IMR-90 (cell line): ENCODE measurements around the gene MYH10. TPM values are rescaled to one million over a fixed set of nuclear protein-coding genes. Genes with fewer than 3 reads are reported as not detected.

ENCODE experiments used
- ATAC-seq: fragments of 200-7000 bp; cut with Tn5 transposase; 2 replicates; pipeline ENCODE4 v1.9.1; 2020; ENCODE audit warnings: low read depth, mild to moderate bottlenecking, moderate library complexity
- BruUV-seq: library from RNA; stranded (reverse); fragments of 400-500 nt; replicated peaks from 2 replicates; lab custom pipeline; 2021; lab: Mats Ljungman, UMichigan
- CTCF ChIA-PET: fragments of 300-600 bp; formaldehyde crosslinking; extraction: SDS; loops from one replicate; lab custom pipeline; 2021; ENCODE audit warnings: antibody characterized with exemption; lab: Yijun Ruan, JAX
- POLR2A ChIA-PET: fragments of 300-600 bp; sonication (Branson Sonifier 250); formaldehyde crosslinking; loops from one replicate; lab custom pipeline; 2022; ENCODE audit warnings: antibody characterized with exemption; ENCODE audit not compliant: unreplicated experiment; lab: Charles Lee
- DNase-seq: peaks from one replicate; pipeline ENCODE4 v3.0.0; 2013
- H2AFZ ChIP-seq: replicated peaks from 2 replicates; pipeline ENCODE3; 2013; ENCODE audit warnings: low read length, mild to moderate bottlenecking; ENCODE audit not compliant: poor library complexity
- H2AK5ac ChIP-seq: 2 replicates; pipeline ENCODE4 v1.6.1; 2013; ENCODE audit warnings: low read depth, low read length, inconsistent platforms
- H2AK9ac ChIP-seq: replicated peaks from 2 replicates; pipeline ENCODE3; 2013; ENCODE audit warnings: mild to moderate bottlenecking, low read depth, low read length, moderate library complexity; ENCODE audit not compliant: poor library complexity
- H2BK120ac ChIP-seq: 2 replicates; pipeline ENCODE4 v1.6.1; 2013; ENCODE audit warnings: low read depth, low read length, inconsistent platforms
- H2BK15ac ChIP-seq: 3 replicates; pipeline ENCODE4 v1.6.1; 2013; ENCODE audit warnings: low read depth, low read length, inconsistent platforms
- H2BK20ac ChIP-seq: 2 replicates; pipeline ENCODE4 v1.6.1; 2013; ENCODE audit warnings: low read depth, mild to moderate bottlenecking, inconsistent platforms, low read length, moderate library complexity
- H2BK5ac ChIP-seq: 2 replicates; pipeline ENCODE4 v1.6.1; 2013; ENCODE audit warnings: mild to moderate bottlenecking, low read depth, low read length, inconsistent platforms; ENCODE audit not compliant: poor library complexity, severe bottlenecking
- H3K14ac ChIP-seq: replicated peaks from 2 replicates; pipeline ENCODE4 v1.6.1; 2013; ENCODE audit warnings: low read depth, low read length, inconsistent platforms
- H3K18ac ChIP-seq: 2 replicates; pipeline ENCODE4 v1.6.1; 2013; ENCODE audit warnings: low read depth, low read length, control low read depth
- H3K23ac ChIP-seq: 2 replicates; pipeline ENCODE4 v1.6.1; 2013; ENCODE audit warnings: low read depth, low read length, inconsistent platforms
- H3K27ac ChIP-seq: 2 replicates; pipeline ENCODE4 v1.5.1; 2013; ENCODE audit warnings: mild to moderate bottlenecking, control low read depth, low read length; ENCODE audit not compliant: insufficient read depth
- H3K27me3 ChIP-seq: 2 replicates; pipeline ENCODE4 v1.6.1; 2013; ENCODE audit warnings: low read length; ENCODE audit not compliant: control insufficient read depth, insufficient read depth
- H3K36me3 ChIP-seq: 2 replicates; pipeline ENCODE4 v1.6.1; 2013; ENCODE audit warnings: low read length, mixed read lengths; ENCODE audit not compliant: control insufficient read depth, insufficient read depth
- H3K4ac ChIP-seq: 2 replicates; pipeline ENCODE4 v1.6.1; 2013; ENCODE audit warnings: low read depth, low read length, inconsistent platforms
- H3K4me1 ChIP-seq: 2 replicates; pipeline ENCODE4 v1.6.1; 2013; ENCODE audit warnings: low read length, mixed read lengths; ENCODE audit not compliant: control insufficient read depth, insufficient read depth
- H3K4me2 ChIP-seq: 2 replicates; pipeline ENCODE4 v1.6.1; 2013; ENCODE audit warnings: low read depth, mild to moderate bottlenecking, control low read depth, low read length, moderate library complexity
- H3K4me3 ChIP-seq: 2 replicates; pipeline ENCODE4 v1.5.1; 2013; ENCODE audit warnings: low read depth, mild to moderate bottlenecking, control low read depth, low read length, moderate library complexity; ENCODE audit not compliant: insufficient read depth
- H3K56ac ChIP-seq: 2 replicates; pipeline ENCODE4 v1.6.1; 2013; ENCODE audit warnings: low read length, inconsistent platforms; ENCODE audit not compliant: insufficient read depth; ENCODE audit errors: extremely low read depth
- H3K79me1 ChIP-seq, 2 experiments: 2 replicates each; pipeline ENCODE4 v1.6.1; 2013; ENCODE audit warnings: low read length in 2 of 2, inconsistent platforms in 1 of 2, low read depth in 1 of 2
- H3K9ac ChIP-seq: 2 replicates; pipeline ENCODE4 v1.6.1; 2013; ENCODE audit warnings: low read depth, low read length, control low read depth
- H3K9me1 ChIP-seq: 2 replicates; pipeline ENCODE4 v1.6.1; 2013; ENCODE audit warnings: low read length, inconsistent platforms; ENCODE audit not compliant: insufficient read depth
- H3K9me3 ChIP-seq: 2 replicates; pipeline ENCODE4 v1.6.1; 2013; ENCODE audit warnings: low read length; ENCODE audit not compliant: control insufficient read depth, insufficient read depth
- H4K20me1 ChIP-seq: 2 replicates; pipeline ENCODE4 v1.6.1; 2013; ENCODE audit warnings: low read length, inconsistent platforms; ENCODE audit not compliant: insufficient read depth
- H4K5ac ChIP-seq: 2 replicates; pipeline ENCODE4 v1.6.1; 2013; ENCODE audit warnings: mild to moderate bottlenecking, low read depth, low read length, control low read depth
- H4K8ac ChIP-seq, 2 experiments: 2 replicates each; pipeline ENCODE4 v1.6.1; 2013; ENCODE audit warnings: low read depth in 2 of 2, low read length in 2 of 2, control low read depth in 1 of 2, inconsistent platforms in 1 of 2
- H4K91ac ChIP-seq: 2 replicates; pipeline ENCODE4 v1.6.1; 2013; ENCODE audit warnings: low read depth, low read length, inconsistent platforms; ENCODE audit not compliant: insufficient read depth
- ELK1 ChIP-seq: fragments of 150-350 bp; IDR thresholded peaks from 2 replicates; pipeline ENCODE4 v1.6.1; 2016; ENCODE audit warnings: low read depth, mild to moderate bottlenecking, low read length, moderate library complexity, borderline replicate concordance
- FOS ChIP-seq: fragments of 150-350 bp; IDR thresholded peaks from 2 replicates; pipeline ENCODE4 v1.6.1; 2016; ENCODE audit warnings: low read depth, low read length
- MXI1 ChIP-seq: IDR thresholded peaks from 2 replicates; pipeline ENCODE4 v1.6.1; 2012; ENCODE audit warnings: low read depth, mild to moderate bottlenecking, low read length, moderate library complexity, borderline replicate concordance
- RFX5 ChIP-seq: IDR thresholded peaks from 2 replicates; pipeline ENCODE4 v1.8.0; 2012; ENCODE audit warnings: low read depth, mild to moderate bottlenecking, low read length, moderate library complexity
- WGBS, 2 experiments: methylation state at CpG; one replicate each; pipeline versions ENCODE4 v1.1.5 to v1.1.7; 2013; ENCODE audit warnings: missing lambda C conversion rate in 2 of 2; ENCODE audit not compliant: insufficient read length in 1 of 2; ENCODE audit errors: extremely low coverage in 2 of 2; 5-methylcytosine and 5-hydroxymethylcytosine counted together
- dilution Hi-C: fragments of 300-500 bp; cut with HindIII; formaldehyde crosslinking; loops from one replicate; pipeline ENCODE4 v1.14.3; 2018; ENCODE audit warnings: low sequenced_read_pairs; ENCODE audit not compliant: unreplicated experiment
- in situ Hi-C: fragments of 300-500 bp; cut with MboI; formaldehyde crosslinking; loops from 3 replicates; pipeline ENCODE4 v1.14.3; 2019; ENCODE audit warnings: low sequenced_read_pairs, inconsistent platforms, mixed read lengths
- intact Hi-C: fragments of 100-400 bp; cut with micrococcal nuclease; formaldehyde crosslinking; loops from 2 replicates; pipeline ENCODE4 v1.10.0; 2022
- polyA plus RNA-seq, 3 experiments: library from polyadenylated mRNA; depleted of rRNA; stranded (reverse); fragments of >200 nt; gene quantifications; 2 replicates each; pipeline ENCODE4 v1.2.3, GENCODE V29; 2012; ENCODE audit warnings: low replicate concordance in 1 of 3
- total RNA-seq: library from RNA; depleted of rRNA; stranded (reverse); fragments of >200 nt; gene quantifications from 2 replicates; pipeline ENCODE4 v1.2.3, GENCODE V29; 2012

The MYH10 gene
- total and polyA plus RNA-seq, 2 of the 4 experiments (the other 2 are of a cell fraction): 71.2 to 95.2 TPM

- in situ Hi-C loops: no loop called here
- no peak overlapping the region for H3K4me3 ChIP-seq
- H4K20me1 ChIP-seq: peaks cover 3% of the 10 kb centered on the region
- H3K4me1 ChIP-seq: no peaks in the 10 kb centered on the region
- H2AFZ ChIP-seq: no peak overlapping the region
- ChIA-PET CTCF (no interaction called here), POLR2A (no interaction called here)
- H3K23ac ChIP-seq: no peak overlapping the region
- H2AK9ac ChIP-seq: no peak overlapping the region
- H3K9me3 ChIP-seq: no peaks in the 10 kb centered on the region
- H3K36me3 ChIP-seq: peaks cover 9% of the 10 kb centered on the region
- DNase-seq (no peak), ATAC-seq (no peak)
- dilution Hi-C loops: no loop called here
- H3K9me1 ChIP-seq: 0 out of 2 replicates have a peak, but pooled peaks cover 2% of the 10 kb centered on the region
- peaks cover 19 to 31% of the 10 kb centered on the region in 2 experiments for H3K79me1 ChIP-seq
- H3K4ac ChIP-seq: no peak overlapping the region
- no peak overlapping the region for H4K5ac ChIP-seq
- H3K14ac ChIP-seq: no peak overlapping the region
- H3K4me2 ChIP-seq: no peak overlapping the region
- no CpG with 5 or more reads among the region's 2 CpGs for WGBS, 2 experiments
- H3K9ac ChIP-seq: no peak overlapping the region
- no peak overlapping the region for H3K56ac ChIP-seq
- no peak overlapping the region for H2BK5ac ChIP-seq
- H4K91ac ChIP-seq: no peak overlapping the region
- H3K18ac ChIP-seq: no peak overlapping the region
- no peak overlapping the region for H2BK15ac ChIP-seq
- no peak overlapping the region for H3K27ac ChIP-seq
- H2BK120ac ChIP-seq: no peak overlapping the region
- H2BK20ac ChIP-seq: no peak overlapping the region
- H4K8ac ChIP-seq: no peak overlapping the region
- no TSS peak for BruUV-seq
- intact Hi-C loops: no loop called here
- no peaks in the 10 kb centered on the region for H3K27me3 ChIP-seq
- no peak for TF ChIP-seq ELK1
- TF ChIP-seq RFX5: no peak
- no peak for TF ChIP-seq MXI1
- no peak for TF ChIP-seq FOS
- no peak overlapping the region for H2AK5ac ChIP-seq
These were observed 37.2 kb downstream of the MYH10 start for GRCh38 chr17:8593276-8593675.
